Kidney epithelial cell (primary cell): ENCODE results near the gene LRIG3. TPM values are rescaled to one million over a fixed set of nuclear protein-coding genes. Genes with fewer than 3 reads are reported as not detected.

Source experiments
- DNase-seq: peaks from one replicate; pipeline ENCODE4 v3.0.0-alpha.2; 2010; ENCODE audit warnings: low read depth
- H3K27me3 ChIP-seq: 2 replicates; pipeline ENCODE4 v1.6.0; 2011; ENCODE audit warnings: low read length; ENCODE audit not compliant: control insufficient read depth, insufficient read depth
- H3K36me3 ChIP-seq: 2 replicates; pipeline ENCODE4 v1.5.1; 2011; ENCODE audit warnings: low read length; ENCODE audit not compliant: control insufficient read depth, insufficient read depth
- H3K4me3 ChIP-seq: 2 replicates; pipeline ENCODE4 v1.5.1; 2011; ENCODE audit warnings: low read depth, mild to moderate bottlenecking, control low read depth, low read length
- total RNA-seq: library from RNA; depleted of rRNA; stranded (reverse); fragments of >200 nt; gene quantifications from 2 replicates; pipeline ENCODE4 v1.2.3, GENCODE V29; 2015
- TF ChIP-seq, protein P1 (sequence below): IDR thresholded peaks from 2 replicates; pipeline ENCODE4 v1.5.1; 2011; ENCODE audit warnings: mild to moderate bottlenecking, moderate library complexity, low read length, control low read depth, inconsistent platforms; ENCODE audit not compliant: insufficient read depth, poor library complexity, severe bottlenecking

The LRIG3 gene
- total RNA-seq, 1 donor from 2014 or later, result 57.9 TPM

DNA sequence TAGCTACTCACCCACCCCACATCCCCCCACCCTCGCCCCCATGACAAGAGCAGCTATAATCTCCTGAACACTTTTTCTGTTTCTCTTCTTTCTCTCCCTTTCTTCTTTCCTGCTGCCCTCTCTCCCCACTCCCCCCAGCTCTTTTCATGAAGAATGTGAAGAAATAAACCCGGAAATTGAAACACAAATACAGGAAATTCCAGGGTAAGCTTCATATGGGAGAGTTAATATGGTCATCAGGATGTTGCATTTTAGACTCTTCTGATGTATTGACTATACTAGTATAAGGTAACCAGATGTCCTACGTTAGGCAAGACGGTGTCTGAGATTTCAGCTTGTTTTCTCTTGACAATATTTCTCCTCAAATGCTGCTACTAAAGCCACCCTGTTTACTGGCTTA is 41.6 kb upstream of the LRIG3 start:
- H3K27me3 ChIP-seq, result no peaks in the 10 kb centered on the region
- no peaks in the 10 kb centered on the region for H3K36me3 ChIP-seq
- TF ChIP-seq, protein P1, sequence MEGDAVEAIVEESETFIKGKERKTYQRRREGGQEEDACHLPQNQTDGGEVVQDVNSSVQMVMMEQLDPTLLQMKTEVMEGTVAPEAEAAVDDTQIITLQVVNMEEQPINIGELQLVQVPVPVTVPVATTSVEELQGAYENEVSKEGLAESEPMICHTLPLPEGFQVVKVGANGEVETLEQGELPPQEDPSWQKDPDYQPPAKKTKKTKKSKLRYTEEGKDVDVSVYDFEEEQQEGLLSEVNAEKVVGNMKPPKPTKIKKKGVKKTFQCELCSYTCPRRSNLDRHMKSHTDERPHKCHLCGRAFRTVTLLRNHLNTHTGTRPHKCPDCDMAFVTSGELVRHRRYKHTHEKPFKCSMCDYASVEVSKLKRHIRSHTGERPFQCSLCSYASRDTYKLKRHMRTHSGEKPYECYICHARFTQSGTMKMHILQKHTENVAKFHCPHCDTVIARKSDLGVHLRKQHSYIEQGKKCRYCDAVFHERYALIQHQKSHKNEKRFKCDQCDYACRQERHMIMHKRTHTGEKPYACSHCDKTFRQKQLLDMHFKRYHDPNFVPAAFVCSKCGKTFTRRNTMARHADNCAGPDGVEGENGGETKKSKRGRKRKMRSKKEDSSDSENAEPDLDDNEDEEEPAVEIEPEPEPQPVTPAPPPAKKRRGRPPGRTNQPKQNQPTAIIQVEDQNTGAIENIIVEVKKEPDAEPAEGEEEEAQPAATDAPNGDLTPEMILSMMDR, result no peak
- no peak for DNase-seq
- no peak overlapping the region for H3K4me3 ChIP-seq

DNA sequence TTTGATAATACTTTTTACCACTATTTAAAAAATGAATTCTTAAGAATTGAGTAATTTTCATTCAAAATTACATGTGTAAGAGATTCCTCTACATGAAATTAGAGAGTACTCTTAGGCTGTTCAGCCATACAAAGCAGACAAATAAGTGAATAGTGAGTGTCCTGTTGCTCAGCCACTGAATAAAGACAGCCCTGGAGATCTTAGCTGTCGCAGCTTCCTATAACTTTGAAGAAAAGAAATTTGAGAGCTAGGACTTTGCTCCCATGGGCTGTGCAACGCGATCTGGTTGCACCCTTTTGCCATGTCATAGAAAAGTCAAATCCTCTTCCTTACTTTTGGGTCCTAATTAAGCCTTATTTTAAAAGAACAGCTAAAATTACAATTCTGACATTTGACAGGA is 40.9 kb upstream of the LRIG3 start:
- no peaks in the 10 kb centered on the region for H3K27me3 ChIP-seq
- TF ChIP-seq, protein P1, result no peak

DNA sequence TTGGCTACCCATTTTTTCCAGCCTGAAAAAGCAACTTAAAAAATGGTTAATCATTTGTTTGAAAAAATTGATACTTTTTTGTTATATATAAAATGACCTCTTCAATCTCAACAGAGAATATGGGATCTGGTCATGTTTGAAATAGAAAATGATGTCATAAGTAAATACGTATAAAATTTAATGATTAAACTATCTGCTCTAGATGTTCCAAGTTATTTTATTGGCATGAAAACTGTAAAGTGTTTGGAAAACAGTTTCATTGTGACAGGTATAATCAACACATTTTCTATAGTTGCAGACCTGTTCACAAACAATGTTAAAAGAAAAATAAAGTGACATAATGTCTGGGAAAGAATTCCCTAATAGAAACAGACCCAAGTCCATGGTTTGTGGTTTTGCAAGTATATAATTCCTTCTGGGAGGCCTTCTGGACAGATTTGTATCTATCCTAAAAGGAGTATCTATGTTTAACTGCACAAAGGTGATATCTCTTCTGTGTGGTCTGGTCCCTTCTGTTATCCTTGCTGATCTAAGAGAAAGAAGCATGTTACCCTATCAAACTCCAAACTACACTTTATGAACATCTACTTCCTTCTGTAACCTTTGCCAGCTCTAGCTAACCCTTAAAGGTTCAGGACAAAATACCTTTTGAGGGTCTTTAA is 39.5 kb upstream of the LRIG3 start:
- TF ChIP-seq, protein P1, result no peak
- Histone ChIP-seq H3K36me3 (no peaks in the 10 kb centered on the region), H3K27me3 (no peaks in the 10 kb centered on the region), H3K4me3 (no peak overlapping the region)
- DNase-seq, result no peak

More for the DNA sequence above, 40.9 kb upstream of the LRIG3 start:
- Histone ChIP-seq H3K4me3 (no peak overlapping the region), H3K36me3 (no peaks in the 10 kb centered on the region)
- no peak for DNase-seq

DNA sequence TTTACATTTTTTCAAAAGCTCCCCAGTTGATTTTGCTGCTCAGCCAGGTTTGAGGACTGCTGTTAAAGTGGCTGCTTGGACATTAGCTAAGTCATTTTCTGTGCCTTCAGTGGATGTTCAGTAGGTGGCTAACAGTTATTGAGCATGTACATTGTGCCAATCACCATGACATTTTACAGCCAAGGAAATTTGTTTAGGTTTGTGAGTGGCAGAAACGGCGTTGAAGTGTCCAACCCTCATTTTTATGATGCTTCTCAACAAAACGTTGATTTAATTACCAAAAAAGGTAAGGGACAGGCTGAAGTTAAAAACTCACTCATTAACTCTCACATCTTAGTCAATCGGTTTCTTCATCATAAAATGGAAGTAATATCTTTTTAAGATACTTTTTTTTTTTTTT is 37.0 kb upstream of the LRIG3 start:
- DNase-seq, result no peak
- no peaks in the 10 kb centered on the region for H3K27me3 ChIP-seq
- H3K4me3 ChIP-seq, result no peak overlapping the region
- TF ChIP-seq, protein P1, result no peak
- H3K36me3 ChIP-seq, result no peaks in the 10 kb centered on the region

DNA sequence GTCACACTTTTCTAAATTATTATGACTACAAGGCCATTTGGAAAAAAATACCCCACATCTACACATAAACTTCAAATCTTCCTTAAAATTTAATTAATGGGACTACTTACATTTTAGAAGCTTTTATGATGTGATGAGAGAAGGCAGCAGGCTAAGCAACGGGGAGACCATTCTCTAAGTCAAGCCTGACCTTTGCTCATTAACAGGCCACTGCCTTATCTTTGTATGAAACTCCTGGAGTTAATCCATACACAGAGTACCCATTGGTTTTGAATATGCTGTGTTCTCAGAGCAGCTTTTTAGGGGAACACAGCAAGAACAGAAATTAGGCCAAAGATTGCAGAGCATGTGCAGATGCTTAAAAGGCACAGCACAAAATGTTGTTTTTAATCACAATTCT is 35.5 kb upstream of the LRIG3 start:
- Histone ChIP-seq H3K4me3 (no peak overlapping the region), H3K36me3 (no peaks in the 10 kb centered on the region), H3K27me3 (no peaks in the 10 kb centered on the region)
- no peak for DNase-seq
- TF ChIP-seq, protein P1, result no peak

DNA sequence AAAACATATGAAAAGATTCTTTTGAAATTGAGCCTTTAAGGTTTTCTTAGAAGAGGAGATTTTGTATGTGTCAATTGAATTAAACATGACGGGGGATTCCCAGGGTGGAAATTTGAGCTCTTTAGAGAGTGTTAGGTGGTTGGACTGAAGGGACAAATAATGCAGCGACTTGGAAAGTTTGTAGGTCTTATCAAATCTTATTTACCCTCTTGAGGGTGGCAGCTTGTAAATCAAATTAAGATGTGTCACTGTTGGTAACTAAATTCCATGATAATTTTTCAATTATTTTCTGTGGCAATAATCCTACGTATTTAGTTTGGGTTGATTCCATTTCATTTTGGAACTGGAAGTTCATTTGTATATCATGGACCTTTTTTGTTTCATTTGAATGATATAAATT is 33.7 kb upstream of the LRIG3 start:
- H3K4me3 ChIP-seq, result no peak overlapping the region
- TF ChIP-seq, protein P1, result no peak

More for the DNA sequence above, 33.7 kb upstream of the LRIG3 start:
- Histone ChIP-seq H3K27me3 (no peaks in the 10 kb centered on the region), H3K36me3 (no peaks in the 10 kb centered on the region)
- no peak for DNase-seq
